GM21576 (cell line): ENCODE results near the gene WDFY1.
"Not testable (repeated sequence)": the region's sequence is repeated elsewhere in the genome, so short reads cannot be mapped to it uniquely, and the experiment has no call there.

Experiments used
- ATAC-seq: cut with Tn5 transposase; IDR thresholded peaks from one replicate; pipeline ENCODE4 v1.9.1; 2021; ENCODE audit warnings: mild to moderate bottlenecking, moderate library complexity; ENCODE audit not compliant: unreplicated experiment

The WDFY1 gene

DNA sequence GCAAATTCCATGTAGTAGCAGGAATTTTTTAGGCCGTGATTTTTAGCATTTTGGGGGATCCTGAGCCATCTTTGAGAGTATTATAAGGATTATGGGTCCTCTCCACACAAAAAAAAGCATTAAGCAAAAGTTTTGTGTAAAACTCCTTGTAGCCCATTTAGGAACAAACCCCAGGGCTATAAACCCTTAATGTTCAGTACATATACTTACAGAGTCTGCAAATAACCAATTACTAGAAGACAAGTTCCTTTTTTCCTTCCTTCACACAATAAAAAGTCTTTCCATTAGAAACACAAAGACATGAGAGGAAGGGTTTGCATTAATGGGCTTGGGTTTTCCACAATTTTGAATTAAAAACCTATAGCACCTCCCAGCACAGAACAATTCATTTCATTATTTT, 44.6 kb downstream of the WDFY1 start:
- no peak for ATAC-seq

DNA sequence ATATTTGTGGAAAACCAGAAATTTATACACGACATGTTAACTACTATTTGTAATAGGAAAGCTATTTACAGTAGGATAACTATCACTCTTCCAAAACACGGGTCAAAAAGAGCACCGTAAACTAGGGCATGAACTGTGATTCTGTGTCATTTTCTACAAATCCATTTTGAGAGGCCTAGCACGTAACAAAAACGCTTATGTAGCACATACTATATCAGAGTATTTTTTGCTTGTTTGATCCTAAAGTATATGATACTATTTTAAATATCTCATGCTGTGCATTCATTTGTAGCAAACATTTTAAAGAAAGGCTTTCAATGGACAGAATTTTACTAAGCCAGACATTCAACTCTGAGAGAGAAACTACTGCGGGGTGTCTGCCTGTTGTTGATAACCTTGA, 45.1 kb downstream of the WDFY1 start:
- no peak for ATAC-seq

DNA sequence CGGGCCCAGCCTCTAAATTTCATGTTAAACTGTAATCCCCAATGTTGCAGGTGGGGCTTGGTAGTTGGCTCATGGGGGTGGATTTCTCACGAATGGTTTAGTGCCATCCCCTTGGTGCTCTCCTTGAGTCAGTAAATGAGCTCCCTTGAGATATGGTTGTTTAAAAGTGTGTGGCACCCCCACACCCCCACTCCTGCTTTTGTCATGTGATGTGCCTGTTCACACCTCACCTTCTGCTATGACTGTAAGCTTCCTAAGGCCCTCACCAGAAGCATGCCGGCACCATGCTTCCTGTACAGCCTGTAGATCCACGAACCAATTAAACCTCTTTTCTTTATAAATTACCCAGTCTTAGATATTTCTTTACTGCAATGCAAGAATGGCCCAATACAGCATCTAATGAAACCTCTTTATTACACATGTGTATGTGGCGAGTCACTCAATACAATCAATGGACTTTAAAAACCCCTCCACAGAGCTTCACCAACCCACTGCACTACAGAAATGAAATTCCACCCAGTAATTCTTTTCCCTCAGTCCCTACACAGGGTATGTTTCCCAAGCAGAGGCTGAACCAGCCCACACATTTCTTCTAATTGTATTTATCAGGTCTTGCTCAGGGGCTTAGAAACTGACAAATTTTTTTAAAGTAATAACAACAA, 47.3 kb downstream of the WDFY1 start:
- no peak for ATAC-seq

DNA sequence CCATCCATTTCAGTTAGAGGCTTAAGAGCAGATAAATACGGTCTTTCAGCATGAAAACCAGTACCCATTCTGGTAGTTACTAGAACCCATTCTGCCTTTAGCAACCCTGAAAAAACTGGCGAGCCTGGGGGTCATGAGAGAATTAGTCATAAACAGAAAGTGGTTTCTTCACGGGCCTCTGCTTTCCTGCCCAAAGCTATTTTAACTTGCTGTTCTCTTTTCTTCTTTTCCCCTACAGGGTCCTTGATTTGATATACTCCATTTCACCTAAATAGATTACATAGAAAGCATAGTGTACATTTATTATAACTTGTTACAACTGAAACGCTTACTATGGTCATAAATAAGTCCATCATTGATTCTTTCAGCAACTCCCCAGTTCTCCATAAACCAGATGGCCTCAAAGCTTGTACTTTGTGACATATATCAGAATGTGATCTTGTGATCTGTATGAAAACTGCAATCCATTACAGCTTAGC, 48.3 kb downstream of the WDFY1 start:
- peak; percentile 70 for ATAC-seq

DNA sequence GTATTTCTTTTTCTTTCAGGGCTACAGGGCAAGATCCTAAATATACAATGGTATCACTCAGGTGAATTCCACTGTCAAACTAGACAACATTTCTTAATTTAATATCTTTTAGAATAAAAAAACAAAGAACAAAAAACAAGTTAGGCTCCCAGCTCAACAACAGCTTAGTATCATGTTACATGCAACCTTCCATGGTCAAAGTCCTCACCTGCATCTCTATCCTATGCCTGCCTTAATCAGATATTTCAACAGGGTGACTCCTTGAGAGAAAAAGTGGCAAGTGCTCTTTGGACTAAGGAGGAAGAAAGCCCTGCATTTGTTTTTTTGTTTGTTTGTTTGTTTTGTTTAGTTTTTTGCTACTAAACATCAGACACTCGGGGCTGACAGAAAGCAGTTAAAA, 50.2 kb downstream of the WDFY1 start:
- no peak for ATAC-seq

DNA sequence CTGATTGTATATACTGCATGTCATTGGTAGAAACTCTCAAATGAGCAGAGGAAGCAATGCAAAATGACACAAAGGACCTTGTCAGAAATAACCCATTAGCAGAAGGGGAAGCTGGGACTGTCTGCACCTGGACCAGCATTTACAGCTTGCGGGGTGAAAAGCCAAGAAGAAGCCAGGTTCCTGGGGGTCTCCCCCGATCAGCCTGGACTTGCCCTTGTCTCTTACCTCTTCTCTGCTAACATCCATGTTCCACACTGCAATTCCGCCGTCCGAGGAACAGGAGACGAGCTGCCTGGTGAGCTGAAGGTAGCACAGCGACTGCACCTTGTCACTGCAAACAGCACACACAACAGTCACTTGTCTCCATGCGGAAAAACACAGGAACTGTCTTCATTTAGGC, 51.1 kb downstream of the WDFY1 start:
- ATAC-seq = no peak

DNA sequence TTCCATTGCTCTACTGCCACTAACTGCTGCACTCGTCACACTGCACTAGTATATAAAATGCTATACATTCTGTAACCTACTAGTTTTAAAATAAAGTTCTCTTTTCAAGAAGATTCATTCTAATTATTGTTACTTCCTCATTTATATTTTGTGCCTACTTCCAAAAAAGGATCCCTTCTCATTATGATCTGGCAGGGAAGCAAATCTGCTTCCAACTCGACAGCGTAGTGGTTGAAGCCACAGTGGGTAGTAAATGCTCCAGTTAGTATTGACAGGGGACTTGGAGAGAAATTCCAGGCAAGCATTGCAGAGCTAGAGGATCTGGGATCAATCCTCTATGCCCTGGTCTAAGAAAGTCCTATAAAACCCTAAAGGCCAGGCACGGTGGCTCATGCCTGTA, 54.4 kb downstream of the WDFY1 start:
- no peak for ATAC-seq

DNA sequence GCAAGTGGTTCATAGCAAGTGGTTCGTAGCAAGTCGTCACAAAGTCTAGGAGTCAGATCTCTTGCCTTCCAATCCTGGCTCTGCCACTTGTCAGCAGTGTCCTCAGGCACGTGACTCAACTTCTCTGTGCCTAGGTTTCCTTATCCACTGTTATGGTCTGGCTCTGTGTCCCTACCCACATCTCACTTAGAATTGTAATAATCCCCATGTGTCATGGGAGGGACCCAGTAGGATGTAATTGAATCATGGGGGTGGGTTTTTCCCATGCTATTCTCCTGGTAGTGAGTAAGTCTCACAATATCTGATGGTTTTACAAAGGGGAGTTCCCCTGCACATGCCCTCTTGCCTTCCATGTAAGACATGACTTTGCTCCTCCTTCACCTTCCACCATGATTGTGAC, 55.9 kb downstream of the WDFY1 start:
- ATAC-seq = no peak

DNA sequence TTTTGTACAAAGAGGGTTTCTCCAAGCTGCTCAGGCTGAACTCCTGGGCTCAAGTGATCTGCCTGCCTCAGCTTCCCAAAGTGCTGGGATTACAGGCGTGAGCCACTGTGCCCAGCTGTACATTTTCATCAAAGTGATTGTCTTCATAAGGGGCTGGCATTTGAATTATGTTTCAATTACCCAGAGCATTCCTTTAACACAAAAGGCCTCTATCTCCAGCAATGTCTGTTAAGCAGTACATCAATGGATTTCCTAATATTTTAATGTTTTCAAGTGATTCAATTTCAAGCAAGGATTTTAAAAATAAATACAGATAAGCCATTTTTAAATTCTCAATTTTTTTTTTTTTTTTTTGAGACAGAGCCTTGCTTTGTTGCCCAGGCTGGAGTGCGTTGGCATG, 56.9 kb downstream of the WDFY1 start:
- no peak for ATAC-seq

DNA sequence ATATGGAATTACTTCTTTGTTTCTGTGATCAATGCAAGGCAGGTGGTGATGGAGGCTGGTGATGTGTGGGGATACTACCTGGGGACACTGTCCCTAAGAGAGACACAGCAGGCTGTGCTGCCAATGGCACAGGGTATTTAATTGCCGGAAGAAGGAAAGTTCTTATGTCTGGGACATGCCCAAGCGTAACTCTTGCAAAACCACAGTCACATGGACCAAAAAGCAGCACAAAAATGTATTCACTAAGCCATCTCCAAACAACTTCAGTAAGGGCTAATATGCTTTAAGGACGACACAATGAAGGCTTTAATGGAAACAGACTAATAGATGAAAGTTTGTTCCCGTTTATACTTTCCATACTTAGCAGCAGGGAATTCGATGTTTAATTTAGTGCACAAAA, 58.0 kb downstream of the WDFY1 start:
- ATAC-seq = no peak

DNA sequence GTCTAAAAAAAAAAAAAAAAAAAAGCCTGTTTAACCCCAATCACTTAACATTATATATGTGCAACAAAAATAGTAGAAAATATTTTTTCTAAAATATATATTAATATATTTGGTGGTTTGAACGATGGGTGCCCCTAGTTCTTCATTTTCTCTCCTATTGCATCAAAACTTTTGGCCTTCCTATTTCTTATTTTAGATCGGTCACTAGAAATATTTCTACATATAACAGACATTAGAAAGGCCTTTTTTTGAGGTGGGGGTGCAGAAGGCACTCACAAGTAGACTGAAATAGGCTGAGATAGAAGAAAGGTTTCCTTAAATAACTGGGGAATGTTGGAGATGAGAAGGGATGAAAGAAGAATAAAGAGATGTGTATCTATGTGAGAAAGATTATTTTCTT, 58.4 kb downstream of the WDFY1 start:
- ATAC-seq = no peak

DNA sequence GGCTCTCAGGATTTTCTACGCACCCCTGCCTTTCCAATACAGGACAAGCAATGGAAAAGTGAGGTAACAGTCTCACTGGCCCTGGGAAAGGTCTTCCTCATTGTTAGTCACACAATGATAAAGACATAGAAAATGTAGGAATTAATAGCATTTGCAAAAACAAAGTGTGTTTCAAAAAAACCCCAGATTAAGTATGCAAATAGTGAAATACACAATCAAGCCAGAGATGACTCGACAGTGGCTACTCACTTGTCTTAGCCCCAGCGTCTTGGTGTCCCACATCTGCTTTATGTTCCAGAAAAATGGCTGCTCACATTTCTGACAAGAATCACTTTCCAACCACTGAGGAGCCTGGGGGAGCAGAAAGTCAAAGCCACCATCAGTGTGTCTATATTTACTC, 60.7 kb downstream of the WDFY1 start:
- ATAC-seq = peak; percentile 85

DNA sequence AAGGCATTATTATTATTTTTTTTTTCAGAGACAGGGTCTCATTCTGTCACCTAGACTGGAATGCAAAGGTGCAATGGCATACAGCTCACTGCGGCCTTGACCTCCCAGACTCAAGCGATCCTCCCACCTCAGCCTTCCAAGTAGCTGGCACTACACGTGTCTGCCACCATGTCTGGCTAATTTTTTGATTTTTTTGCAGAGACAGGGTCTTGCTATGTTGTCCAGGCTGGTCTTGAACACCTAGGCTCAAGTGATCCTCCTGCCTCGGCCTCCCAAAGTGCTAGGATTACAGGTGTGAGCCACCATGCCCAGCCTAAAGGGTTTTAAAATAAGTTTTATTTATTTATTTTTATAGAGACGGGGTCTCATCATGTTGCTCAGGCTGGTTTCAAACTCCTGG, 62.4 kb downstream of the WDFY1 start:
- ATAC-seq = no peak

DNA sequence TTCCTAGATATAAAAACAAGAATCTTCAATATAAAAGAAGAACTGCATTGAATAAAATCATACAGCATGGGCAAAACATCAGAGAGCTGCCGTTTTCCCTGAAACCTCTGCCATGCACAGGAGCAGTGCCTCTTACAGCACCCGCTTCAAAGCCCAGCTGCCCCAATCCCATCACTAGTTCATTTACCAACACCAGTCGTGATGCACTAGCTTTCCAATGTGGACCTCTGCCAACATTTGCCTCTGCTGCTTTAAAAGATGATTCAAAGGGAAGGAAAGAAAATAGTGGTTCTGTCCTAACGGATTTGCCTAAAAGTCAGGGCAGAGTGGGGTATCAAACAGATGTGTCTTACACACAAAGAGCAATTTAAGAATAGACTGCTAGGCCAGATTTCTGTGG, 64.3 kb downstream of the WDFY1 start:
- no peak for ATAC-seq

DNA sequence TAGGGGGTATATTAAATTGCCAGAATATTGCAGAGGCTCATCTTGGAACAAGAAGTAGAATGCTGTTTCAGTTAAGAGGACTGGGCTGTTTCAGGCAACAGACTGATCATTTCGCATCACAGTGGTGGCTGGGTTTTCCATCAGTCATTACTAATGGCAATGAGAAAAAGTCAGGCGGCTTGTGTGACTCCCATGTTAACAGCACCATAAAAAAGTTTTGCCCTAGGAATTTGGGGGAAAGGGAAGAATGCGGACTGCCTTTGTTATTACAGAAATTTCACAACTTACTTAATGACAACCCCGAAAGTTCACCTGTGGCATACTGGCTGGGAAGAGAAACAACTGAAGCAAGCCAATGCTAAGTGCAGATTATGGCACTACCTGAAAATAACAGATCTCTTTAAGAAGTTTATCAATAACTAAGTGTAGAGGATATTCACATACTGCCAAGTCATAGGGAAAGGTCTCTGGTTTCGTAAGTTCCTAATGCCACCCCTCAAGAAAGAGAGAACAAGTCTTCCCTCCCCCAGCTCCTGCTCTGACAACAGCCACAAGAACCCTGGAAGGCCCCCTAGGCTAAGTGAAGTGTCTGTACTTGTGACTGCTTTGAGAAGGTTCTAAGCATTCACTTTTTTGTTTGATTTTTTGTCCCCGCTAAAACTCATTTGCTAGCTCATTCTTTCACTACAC, 67.3 kb downstream of the WDFY1 start:
- no peak for ATAC-seq

DNA sequence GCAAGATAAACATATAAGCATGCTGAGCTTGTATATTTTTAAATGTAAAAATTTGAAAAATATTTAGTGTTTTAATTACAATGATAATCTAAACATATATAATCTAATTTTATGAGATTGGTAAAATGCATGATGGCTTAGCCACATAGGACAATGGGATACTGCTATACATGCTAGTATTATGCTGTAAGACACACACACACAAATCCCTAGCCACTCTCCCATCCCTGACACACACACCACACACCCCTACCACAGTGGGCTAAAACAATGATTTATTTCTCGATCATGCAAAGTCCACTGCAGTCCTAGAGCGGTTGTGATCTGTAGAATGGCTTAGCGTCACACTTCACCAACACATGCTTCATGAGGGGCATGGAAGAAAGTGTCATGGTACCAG, 71.5 kb downstream of the WDFY1 start:
- ATAC-seq = no peak

DNA sequence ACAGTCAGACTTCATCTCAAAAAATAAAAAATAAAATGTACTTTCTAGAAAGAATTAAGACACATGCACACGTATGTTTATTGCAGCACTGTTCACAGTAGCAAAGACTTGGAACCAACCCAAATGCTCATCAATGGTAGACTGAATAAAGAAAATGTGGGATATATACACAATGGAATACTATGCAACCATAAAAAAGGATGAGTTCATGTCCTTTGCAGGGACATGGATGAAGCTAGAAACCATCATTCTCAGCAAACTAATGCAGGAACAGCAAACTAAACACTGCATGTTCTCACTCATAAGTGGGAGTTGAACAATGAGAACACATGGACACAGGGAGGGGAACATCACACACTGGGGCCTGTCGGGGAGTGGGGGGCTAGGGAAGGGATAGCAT, 72.4 kb downstream of the WDFY1 start:
- not testable (repeated sequence) for ATAC-seq

DNA sequence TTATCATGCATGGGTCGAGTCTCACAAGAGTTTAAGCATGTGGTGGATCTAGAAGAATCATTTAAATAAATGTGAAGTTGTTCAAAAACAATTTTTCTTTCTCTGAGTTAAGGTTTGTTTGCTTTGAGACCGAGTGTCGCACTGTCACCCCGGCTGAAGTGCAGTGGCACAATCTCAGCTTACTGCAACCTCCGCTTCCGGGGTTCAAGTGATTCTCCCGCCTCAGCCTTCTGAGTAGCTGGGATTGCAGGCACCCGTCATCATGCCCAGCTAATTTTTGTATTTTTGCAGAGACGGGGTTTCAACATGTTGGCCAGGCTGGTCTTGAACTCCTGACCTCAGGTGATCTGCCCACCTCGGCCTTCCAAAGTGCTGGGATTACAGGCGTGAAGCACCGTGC, 73.5 kb downstream of the WDFY1 start:
- ATAC-seq = not testable (repeated sequence)

DNA sequence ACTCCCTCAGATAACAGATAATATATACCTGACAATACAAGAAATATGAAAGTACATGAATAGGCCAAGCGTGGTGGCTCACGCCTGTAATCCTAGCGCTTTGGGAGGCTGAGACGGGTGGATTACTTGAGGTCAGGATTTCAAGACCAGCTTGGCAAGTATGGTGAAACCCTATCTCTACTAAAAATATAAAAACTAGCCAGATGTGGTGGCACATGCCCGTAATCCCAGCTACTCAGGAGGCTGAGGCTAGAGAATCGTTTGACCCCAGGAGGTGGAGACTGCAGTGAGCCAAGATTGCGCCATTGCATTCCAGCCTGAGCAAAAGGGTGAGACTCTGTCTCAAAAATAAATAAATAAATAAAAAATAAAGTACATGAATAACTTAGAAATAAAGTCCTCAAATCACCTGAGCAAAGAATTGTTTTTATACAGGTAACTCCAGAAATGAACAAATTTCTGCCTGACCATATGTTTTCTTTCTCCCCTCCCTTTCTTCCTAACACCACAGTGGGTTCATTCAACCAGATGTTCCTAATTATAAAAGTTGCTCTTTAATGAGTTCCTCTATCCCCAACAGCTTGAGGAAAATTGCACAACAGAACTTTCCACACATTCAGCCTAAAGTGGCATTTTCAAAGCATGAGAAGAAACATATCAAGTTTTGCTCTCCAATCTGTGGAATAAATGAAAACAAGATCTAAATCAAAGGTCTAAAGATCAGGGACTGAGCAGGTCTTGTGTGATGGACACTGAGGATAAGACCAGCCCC, 74.1 kb downstream of the WDFY1 start:
- ATAC-seq = no peak

DNA sequence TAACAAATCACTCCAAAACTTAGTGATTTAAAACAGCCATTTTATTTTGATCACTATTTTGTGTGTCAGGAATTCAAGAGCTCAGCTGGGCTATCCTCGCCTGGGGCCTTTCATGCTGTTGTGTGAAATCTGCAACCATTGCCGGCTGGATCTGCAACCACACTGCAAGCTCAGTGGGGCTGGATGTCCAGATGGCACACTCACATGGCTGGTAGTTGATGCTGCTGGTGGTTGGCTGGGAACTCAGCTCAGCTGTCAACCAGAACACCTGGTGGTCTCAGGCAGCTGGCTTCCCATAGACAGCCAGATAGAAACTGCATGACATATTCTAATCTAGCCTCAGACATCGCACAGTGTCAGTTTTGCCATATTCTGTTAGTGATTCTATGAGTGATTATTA, 77.1 kb downstream of the WDFY1 start:
- ATAC-seq = peak; percentile 72

DNA sequence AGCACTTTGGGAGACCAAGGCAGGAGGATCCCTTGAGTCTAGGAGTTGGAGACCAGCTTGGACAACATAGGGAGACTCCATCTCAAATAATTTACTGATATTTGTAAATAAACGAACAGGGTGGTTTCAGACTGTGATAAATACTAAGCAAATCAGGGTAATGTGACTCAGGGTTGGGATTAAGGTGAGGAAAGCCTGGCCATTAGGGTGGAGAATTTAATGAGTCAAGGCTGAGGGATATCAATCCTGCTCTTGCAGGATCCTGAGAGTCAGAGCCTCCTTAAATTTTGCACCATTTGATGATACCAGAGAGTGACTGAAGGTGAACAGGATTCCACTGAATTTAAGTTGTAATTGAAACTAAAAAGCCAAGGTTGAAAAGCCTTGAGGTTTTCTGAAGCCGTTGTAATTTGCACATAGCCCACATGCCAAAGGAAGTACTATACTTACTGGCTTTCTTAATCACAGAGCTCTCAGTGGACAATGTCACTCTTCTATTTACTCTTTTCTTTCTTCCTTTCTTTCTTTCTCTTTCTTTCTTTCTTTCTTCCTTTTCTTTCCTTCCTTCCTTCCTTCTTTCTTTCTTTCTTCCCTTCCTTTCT, 79.1 kb downstream of the WDFY1 start:
- peak; percentile 44 for ATAC-seq

DNA sequence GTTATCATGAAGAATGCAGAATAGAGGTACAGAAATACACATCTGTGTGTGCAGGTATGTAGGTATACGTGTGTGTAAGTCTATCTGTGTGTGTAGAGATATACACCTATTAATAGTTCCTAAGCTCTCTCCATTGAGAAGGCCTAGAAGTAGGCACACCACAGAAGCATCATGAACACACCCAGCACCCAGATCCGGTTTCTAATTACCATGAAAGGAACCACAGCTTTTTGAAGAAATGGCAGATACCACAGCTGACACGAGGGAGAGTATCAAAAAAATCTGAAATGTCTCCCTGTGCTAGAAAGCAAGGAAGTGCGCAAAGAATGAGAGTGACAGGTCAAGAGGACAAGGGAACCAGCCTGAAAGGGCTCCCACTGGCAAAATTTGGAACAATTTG, 80.0 kb downstream of the WDFY1 start:
- no peak for ATAC-seq
